ENCODE results near the gene IFIT1B. TPM values are rescaled to one million over a fixed set of nuclear protein-coding genes. Genes with fewer than 3 reads are reported as not detected.
A peak's percentile ranks its signal among the peaks of the same experiment; 100 is the strongest.

IFIT1B gene
- total and polyA plus RNA-seq, 9 of the 15 experiments (the other 6 are each of a cell fraction or from before 2014, with no cell fraction given), result not detected

- TF ChIP-seq, protein P1, sequence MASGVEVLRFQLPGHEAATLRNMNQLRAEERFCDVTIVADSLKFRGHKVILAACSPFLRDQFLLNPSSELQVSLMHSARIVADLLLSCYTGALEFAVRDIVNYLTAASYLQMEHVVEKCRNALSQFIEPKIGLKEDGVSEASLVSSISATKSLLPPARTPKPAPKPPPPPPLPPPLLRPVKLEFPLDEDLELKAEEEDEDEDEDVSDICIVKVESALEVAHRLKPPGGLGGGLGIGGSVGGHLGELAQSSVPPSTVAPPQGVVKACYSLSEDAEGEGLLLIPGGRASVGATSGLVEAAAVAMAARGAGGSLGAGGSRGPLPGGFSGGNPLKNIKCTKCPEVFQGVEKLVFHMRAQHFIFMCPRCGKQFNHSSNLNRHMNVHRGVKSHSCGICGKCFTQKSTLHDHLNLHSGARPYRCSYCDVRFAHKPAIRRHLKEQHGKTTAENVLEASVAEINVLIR (CRISPR knock-in tag; IDR thresholded peaks at IDR 0.05), result peak; percentile 62; the same call in 1 of the 2 replicates
- TF ChIP-seq MITF (IDR thresholded peaks at IDR 0.05) (no peak), SMAD4 (CRISPR knock-in tag; conservative IDR thresholded peaks at IDR 0.05) (peak; percentile 94), ZNF551 (CRISPR knock-in tag; IDR thresholded peaks at IDR 0.05) (no peak), LEF1 (IDR thresholded peaks at IDR 0.05) (no peak), ZNF140 (CRISPR knock-in tag; IDR thresholded peaks at IDR 0.05) (peak; percentile 79), FOSL1 (tag; conservative IDR thresholded peaks at IDR 0.05) (peak; percentile 53; the same call in 1 of the 2 replicates), DIDO1 (tag; IDR thresholded peaks at IDR 0.05; ENCODE audit: low read depth) (no peak), FOXA3 (CRISPR knock-in tag; conservative IDR thresholded peaks at IDR 0.05 in 1 of 2, IDR thresholded peaks at IDR 0.05 in 1 of 2) (peak in 1 of 2 experiments; percentile 22; a peak in 1 of 4 replicates), ELK3 (CRISPR knock-in tag; IDR thresholded peaks at IDR 0.05) (0 out of 2 replicates have a peak, but pooled peaks have one; percentile 42), ZNF639 (CRISPR knock-in tag; conservative IDR thresholded peaks at IDR 0.05 in 1 of 2, IDR thresholded peaks at IDR 0.05 in 1 of 2) (peak in 1 of 2 experiments; percentile 91; a peak in 2 of 4 replicates), CBFA2T3 (IDR thresholded peaks at IDR 0.05) (no peak), PHB2 (IDR thresholded peaks at IDR 0.05; ENCODE audit: low read depth) (no peak), ZNF165 (CRISPR knock-in tag; IDR thresholded peaks at IDR 0.05; ENCODE audit: borderline replicate concordance) (no peak), ZBTB8A (IDR thresholded peaks at IDR 0.05; ENCODE audit: partially characterized antibody) (no peak), GABPA (tag; conservative IDR thresholded peaks at IDR 0.05; ENCODE audit: low read depth) (peak; percentile 50), ELF2 (CRISPR knock-in tag; IDR thresholded peaks at IDR 0.05) (no peak), ARID1B (IDR thresholded peaks at IDR 0.05) (no peak), HMBOX1 (IDR thresholded peaks at IDR 0.05) (no peak)
- TF ChIP-seq, protein P2, sequence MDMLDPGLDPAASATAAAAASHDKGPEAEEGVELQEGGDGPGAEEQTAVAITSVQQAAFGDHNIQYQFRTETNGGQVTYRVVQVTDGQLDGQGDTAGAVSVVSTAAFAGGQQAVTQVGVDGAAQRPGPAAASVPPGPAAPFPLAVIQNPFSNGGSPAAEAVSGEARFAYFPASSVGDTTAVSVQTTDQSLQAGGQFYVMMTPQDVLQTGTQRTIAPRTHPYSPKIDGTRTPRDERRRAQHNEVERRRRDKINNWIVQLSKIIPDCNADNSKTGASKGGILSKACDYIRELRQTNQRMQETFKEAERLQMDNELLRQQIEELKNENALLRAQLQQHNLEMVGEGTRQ (CRISPR knock-in tag; IDR thresholded peaks at IDR 0.05), result no peak
- TF ChIP-seq, protein P3, sequence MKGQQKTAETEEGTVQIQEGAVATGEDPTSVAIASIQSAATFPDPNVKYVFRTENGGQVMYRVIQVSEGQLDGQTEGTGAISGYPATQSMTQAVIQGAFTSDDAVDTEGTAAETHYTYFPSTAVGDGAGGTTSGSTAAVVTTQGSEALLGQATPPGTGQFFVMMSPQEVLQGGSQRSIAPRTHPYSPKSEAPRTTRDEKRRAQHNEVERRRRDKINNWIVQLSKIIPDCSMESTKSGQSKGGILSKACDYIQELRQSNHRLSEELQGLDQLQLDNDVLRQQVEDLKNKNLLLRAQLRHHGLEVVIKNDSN (CRISPR knock-in tag; IDR thresholded peaks at IDR 0.05), result no peak
Observed at GRCh38 chr10:89355394-89355931, 22.4 kb upstream of the IFIT1B start (continued).

Measured in K562 (cell line).